OCI-LY1 (cell line): ENCODE data around the gene SENP1.

Source experiments
- H2AFZ ChIP-seq: fragments of 200-600 bp; sonication (generic), shearing (Covaris generic); 2 replicates; pipeline ENCODE4 v1.6.0; 2014; ENCODE audit warnings: antibody characterized with exemption, mild to moderate bottlenecking, low read length
- H3F3A ChIP-seq: fragments of 200-600 bp; sonication (generic), shearing (Covaris generic); 2 replicates; pipeline ENCODE4 v1.6.0; 2014; ENCODE audit warnings: mild to moderate bottlenecking, antibody characterized with exemption, low read length, moderate library complexity; ENCODE audit not compliant: insufficient read depth
- H3K27ac ChIP-seq: fragments of 200-600 bp; sonication (generic); 2 replicates; pipeline ENCODE4 v1.5.1; 2014; ENCODE audit warnings: low read length, mixed run types, mild to moderate bottlenecking, low read depth; ENCODE audit not compliant: poor library complexity, severe bottlenecking
- H3K27me3 ChIP-seq: fragments of 200-600 bp; sonication (generic); 2 replicates; pipeline ENCODE4 v1.6.0; 2014; ENCODE audit warnings: antibody characterized with exemption, mild to moderate bottlenecking, low read length, moderate library complexity; ENCODE audit not compliant: insufficient read depth
- H3K36me3 ChIP-seq: fragments of 200-600 bp; sonication (generic); 2 replicates; pipeline ENCODE4 v1.6.1; 2014; ENCODE audit warnings: mild to moderate bottlenecking, antibody characterized with exemption, low read length, moderate library complexity, mixed read lengths; ENCODE audit not compliant: insufficient read depth
- H3K4me1 ChIP-seq: fragments of 200-600 bp; sonication (generic); 2 replicates; pipeline ENCODE4 v1.5.1; 2014; ENCODE audit warnings: mild to moderate bottlenecking, low read length, moderate library complexity; ENCODE audit not compliant: insufficient read depth, severe bottlenecking
- H3K4me2 ChIP-seq: fragments of 200-600 bp; sonication (generic), shearing (Covaris generic); 2 replicates; pipeline ENCODE4 v1.6.1; 2014; ENCODE audit warnings: low read length
- H3K4me3 ChIP-seq: fragments of 200-600 bp; sonication (generic); 2 replicates; pipeline ENCODE4 v1.5.1; 2014; ENCODE audit warnings: low read length, low read depth, mild to moderate bottlenecking, mixed read lengths; ENCODE audit not compliant: poor library complexity, severe bottlenecking
- H3K79me2 ChIP-seq: fragments of 200-600 bp; shearing (Covaris generic); 2 replicates; pipeline ENCODE4 v1.6.1; 2016; ENCODE audit warnings: mixed run types, low read length, mixed read lengths; ENCODE audit not compliant: insufficient read depth
- H3K9ac ChIP-seq: fragments of 200-600 bp; sonication (generic), shearing (Covaris generic); 2 replicates; pipeline ENCODE4 v1.6.1; 2014; ENCODE audit warnings: mild to moderate bottlenecking, low read length, mixed read lengths
- H3K9me2 ChIP-seq: fragments of 200-600 bp; sonication (generic), shearing (Covaris generic); 2 replicates; pipeline ENCODE4 v1.6.1; 2014; ENCODE audit warnings: low read depth, mild to moderate bottlenecking, low read length, mixed read lengths
- H3K9me3 ChIP-seq: fragments of 200-600 bp; shearing (Covaris generic); 2 replicates; pipeline ENCODE4 v1.6.1; 2014; ENCODE audit warnings: low read length, mixed read lengths
- H4K20me1 ChIP-seq: fragments of 200-600 bp; sonication (generic), shearing (Covaris generic); 2 replicates; pipeline ENCODE4 v1.6.0; 2016; ENCODE audit warnings: mild to moderate bottlenecking, low read length; ENCODE audit not compliant: insufficient read depth
- CTCF ChIP-seq: fragments of 200-600 bp; sonication (generic), shearing (Covaris generic); IDR thresholded peaks from 2 replicates; pipeline ENCODE4 v1.5.1; 2017; ENCODE audit warnings: mild to moderate bottlenecking, antibody characterized with exemption, low read length, moderate library complexity, mixed read lengths
- EZH2 ChIP-seq: fragments of 200-600 bp; sonication (generic), shearing (Covaris generic); IDR thresholded peaks from 2 replicates; pipeline ENCODE4 v1.8.0; 2017; ENCODE audit warnings: borderline replicate concordance, mixed run types, mild to moderate bottlenecking, antibody characterized with exemption, low read length, moderate library complexity, mixed read lengths

Gene SENP1

GRCh38 chr12:48026060-48026827 is 79.6 kb downstream of the SENP1 start:
- Histone ChIP-seq H2AFZ (no peak overlapping the region), H4K20me1 (no peaks in the 10 kb centered on the region), H3K27ac (no peak overlapping the region), H3K36me3 (no peaks in the 10 kb centered on the region), H3F3A (no peaks in the 10 kb centered on the region), H3K27me3 (no peaks in the 10 kb centered on the region), H3K4me2 (no peak overlapping the region), H3K9me2 (no peaks in the 10 kb centered on the region), H3K4me3 (no peak overlapping the region), H3K9me3 (no peaks in the 10 kb centered on the region), H3K9ac (no peak overlapping the region), H3K79me2 (no peaks in the 10 kb centered on the region), H3K4me1 (no peaks in the 10 kb centered on the region)
- TF ChIP-seq CTCF (no peak), EZH2 (no peak)

GRCh38 chr12:48025281-48025680 is 80.6 kb downstream of the SENP1 start:
- H2AFZ ChIP-seq = no peak overlapping the region
- H3K9ac ChIP-seq = no peak overlapping the region
- no peaks in the 10 kb centered on the region for H3K9me2 ChIP-seq
- no peaks in the 10 kb centered on the region for H3F3A ChIP-seq
- no peaks in the 10 kb centered on the region for H3K27me3 ChIP-seq
- no peaks in the 10 kb centered on the region for H3K36me3 ChIP-seq
- H3K79me2 ChIP-seq = no peaks in the 10 kb centered on the region
- no peak overlapping the region for H3K27ac ChIP-seq
- no peak for TF ChIP-seq CTCF
- TF ChIP-seq EZH2 = no peak
- H3K4me2 ChIP-seq = no peak overlapping the region
- H3K9me3 ChIP-seq = no peaks in the 10 kb centered on the region
- no peaks in the 10 kb centered on the region for H4K20me1 ChIP-seq
- H3K4me3 ChIP-seq = no peak overlapping the region
- no peaks in the 10 kb centered on the region for H3K4me1 ChIP-seq

- H3K4me3 ChIP-seq = no peak overlapping the region
- no peaks in the 10 kb centered on the region for H3K9me3 ChIP-seq
- no peak for TF ChIP-seq CTCF
- TF ChIP-seq EZH2 = no peak
- H2AFZ ChIP-seq = no peak overlapping the region
- no peaks in the 10 kb centered on the region for H3K4me1 ChIP-seq
- no peaks in the 10 kb centered on the region for H4K20me1 ChIP-seq
- no peaks in the 10 kb centered on the region for H3K79me2 ChIP-seq
- no peaks in the 10 kb centered on the region for H3F3A ChIP-seq
- no peaks in the 10 kb centered on the region for H3K9me2 ChIP-seq
- H3K27me3 ChIP-seq = no peaks in the 10 kb centered on the region
- no peak overlapping the region for H3K4me2 ChIP-seq
- no peak overlapping the region for H3K27ac ChIP-seq
- no peak overlapping the region for H3K9ac ChIP-seq
- no peaks in the 10 kb centered on the region for H3K36me3 ChIP-seq
Observed at GRCh38 chr12:48024735-48025134, 81.1 kb downstream of the SENP1 start.
